Caco-2 (cell line): ENCODE measurements around the gene TYMP. TPM values are rescaled to one million over a fixed set of nuclear protein-coding genes. Genes with fewer than 3 reads are reported as not detected.

Experiments
- BruUV-seq: library from RNA; stranded (reverse); fragments of 400-500 nt; replicated peaks from 2 replicates; lab custom pipeline; 2021; lab: Mats Ljungman, UMichigan
- CTCF ChIA-PET: fragments of 300-600 bp; sonication (Branson Sonifier 250); formaldehyde crosslinking; loops from one replicate; lab custom pipeline; 2022; ENCODE audit warnings: antibody characterized with exemption; lab: Charles Lee
- POLR2A ChIA-PET: fragments of 300-600 bp; sonication (Branson Sonifier 250); formaldehyde crosslinking; loops from one replicate; lab custom pipeline; 2022; ENCODE audit warnings: antibody characterized with exemption; lab: Charles Lee
- DNase-seq, 2 experiments: peaks; one replicate each; pipeline versions ENCODE4 v3.0.0 to v3.0.0-alpha.2; 2020 to 2022
- H3K27me3 ChIP-seq: replicated peaks from 2 replicates; pipeline ENCODE4 v1.6.0; 2011; ENCODE audit warnings: low read length; ENCODE audit not compliant: control insufficient read depth, insufficient read depth
- H3K36me3 ChIP-seq: 2 replicates; pipeline ENCODE4 v1.5.1; 2011; ENCODE audit warnings: low read length; ENCODE audit not compliant: control insufficient read depth, insufficient read depth
- H3K4me1 ChIP-seq: fragments of 250-450 bp; sonication (Bioruptor Pico); 2 replicates; pipeline ENCODE4 v1.5.1; 2020; ENCODE audit warnings: mild to moderate bottlenecking
- H3K4me3 ChIP-seq: 2 replicates; pipeline ENCODE4 v1.5.1; 2011; ENCODE audit warnings: low read depth, mild to moderate bottlenecking, control low read depth, low read length
- H3K9me3 ChIP-seq: fragments of 250-450 bp; sonication (Bioruptor Pico); 2 replicates; pipeline ENCODE4 v1.5.1; 2020; ENCODE audit warnings: mild to moderate bottlenecking, moderate library complexity
- H3K27ac Mint-ChIP-seq: one replicate; pipeline ENCODE4 v1.8.0; 2022; ENCODE audit warnings: mixed read lengths; ENCODE audit not compliant: unreplicated experiment
- H3K27me3 Mint-ChIP-seq: one replicate; pipeline ENCODE4 v1.8.0; 2022; ENCODE audit warnings: mixed read lengths; ENCODE audit not compliant: insufficient read depth, unreplicated experiment
- H3K36me3 Mint-ChIP-seq: one replicate; pipeline ENCODE4 v1.8.0; 2022; ENCODE audit warnings: mild to moderate bottlenecking, mixed read lengths; ENCODE audit not compliant: insufficient read depth, unreplicated experiment
- H3K4me1 Mint-ChIP-seq: one replicate; pipeline ENCODE4 v1.8.0; 2022; ENCODE audit warnings: low read depth, mixed read lengths; ENCODE audit not compliant: unreplicated experiment
- H3K4me3 Mint-ChIP-seq: one replicate; pipeline ENCODE4 v1.8.0; 2022; ENCODE audit warnings: mild to moderate bottlenecking, moderate library complexity, mixed read lengths; ENCODE audit not compliant: unreplicated experiment
- H3K9me3 Mint-ChIP-seq: one replicate; pipeline ENCODE4 v1.8.0; 2022; ENCODE audit warnings: mixed read lengths; ENCODE audit not compliant: unreplicated experiment
- CTCF ChIP-seq, 2 experiments: fragments of 200-600 bp in 1 of 2; IDR thresholded peaks; 1 replicate in 1 of 2; 2 replicates in 1 of 2; pipeline versions ENCODE4 v1.5.1 to v1.8.0; 2011 to 2022; ENCODE audit warnings: antibody characterized with exemption in 1 of 2, control low read depth in 1 of 2, inconsistent platforms in 1 of 2, low read depth in 1 of 2, low read length in 1 of 2, mild to moderate bottlenecking in 1 of 2, moderate library complexity in 1 of 2; ENCODE audit not compliant: insufficient read depth in 1 of 2, severe bottlenecking in 1 of 2, unreplicated experiment in 1 of 2
- intact Hi-C: fragments of 100-400 bp; cut with micrococcal nuclease; formaldehyde crosslinking; loops from one replicate; pipeline ENCODE4 v1.10.0; 2022; ENCODE audit not compliant: unreplicated experiment
- total RNA-seq: library from RNA; stranded (reverse); gene quantifications from 2 replicates; pipeline ENCODE4 v1.2.3, GENCODE V29; 2022

Gene TYMP
- total RNA-seq, 1 experiment from 2014 or later = 3.9 TPM

GRCh38 chr22:50567721-50568252, 38.0 kb upstream of the TYMP start:
- Histone ChIP-seq H3K27me3 (no peaks in the 10 kb centered on the region), H3K4me3 (no peak overlapping the region), H3K36me3 (no peaks in the 10 kb centered on the region), H3K9me3 (no peaks in the 10 kb centered on the region), H3K4me1 (peaks cover 10% of the 10 kb centered on the region; the same call in 1 of the 2 replicates)
- H3K27me3 Mint-ChIP-seq = no peaks in the 10 kb centered on the region
- no peak for TF ChIP-seq CTCF (IDR thresholded peaks at IDR 0.05; ENCODE audit: insufficient read depth in 1 of 2, low read depth in 1 of 2, low read length in 1 of 2, severe bottlenecking in 1 of 2, unreplicated experiment in 1 of 2)
- no peaks in the 10 kb centered on the region for H3K36me3 Mint-ChIP-seq
- DNase-seq = no peak
- BruUV-seq = no TSS peak
- H3K4me3 Mint-ChIP-seq = no peak overlapping the region
- ChIA-PET CTCF (interaction anchor here (2.1 kb wide), 1 partner anchor 53 kb away, joined by 8 read pairs; no protein-coding TSS in a partner anchor), POLR2A (no interaction called here)
- peak overlapping the region; percentile 55 for H3K27ac Mint-ChIP-seq
- peaks cover 7% of the 10 kb centered on the region for H3K4me1 Mint-ChIP-seq
- intact Hi-C loops = no loop called here
- no peaks in the 10 kb centered on the region for H3K9me3 Mint-ChIP-seq

GRCh38 chr22:50564289-50564688, 34.5 kb upstream of the TYMP start:
- H3K4me3 Mint-ChIP-seq = no peak overlapping the region
- no peaks in the 10 kb centered on the region for H3K36me3 Mint-ChIP-seq
- no peaks in the 10 kb centered on the region for H3K36me3 ChIP-seq
- no peaks in the 10 kb centered on the region for H3K9me3 Mint-ChIP-seq
- intact Hi-C loops = no loop called here
- no peak for DNase-seq
- no TSS peak for BruUV-seq
- no peaks in the 10 kb centered on the region for H3K9me3 ChIP-seq
- ChIA-PET POLR2A (interaction anchor here (0.5 to 2.2 kb wide), 2 partner anchors 39 to 321 kb away, joined by 5 to 12 read pairs; partner anchors contain the start of gene SCO2), CTCF (no interaction called here)
- peaks cover 9% of the 10 kb centered on the region; the same call in 1 of the 2 replicates for H3K4me1 ChIP-seq
- no peaks in the 10 kb centered on the region for H3K27me3 ChIP-seq
- no peak overlapping the region for H3K27ac Mint-ChIP-seq
- no peaks in the 10 kb centered on the region for H3K27me3 Mint-ChIP-seq
- TF ChIP-seq CTCF (IDR thresholded peaks at IDR 0.05; ENCODE audit: insufficient read depth in 1 of 2, low read depth in 1 of 2, low read length in 1 of 2, severe bottlenecking in 1 of 2, unreplicated experiment in 1 of 2) = no peak
- peaks cover 14% of the 10 kb centered on the region for H3K4me1 Mint-ChIP-seq
- no peak overlapping the region for H3K4me3 ChIP-seq

- ChIA-PET CTCF (interaction anchor here (0.5 to 1.9 kb wide), 16 partner anchors 16 to 163 kb away, joined by 3 to 43 read pairs (median 7); partner anchors contain the start of genes ARSA, KLHDC7B, LMF2 and NCAPH2), POLR2A (interaction anchor here (0.9 to 2.2 kb wide), 5 partner anchors 19 to 56 kb away, joined by 4 to 12 read pairs (median 5); partner anchors contain the start of genes CHKB, LMF2, NCAPH2 and SCO2)
- no TSS peak for BruUV-seq
- Histone ChIP-seq H3K4me1 (0 out of 2 replicates have a peak, but pooled peaks cover 2% of the 10 kb centered on the region), H3K27me3 (no peaks in the 10 kb centered on the region), H3K36me3 (no peaks in the 10 kb centered on the region), H3K4me3 (peak overlapping the region; percentile 63), H3K9me3 (no peaks in the 10 kb centered on the region)
- Mint-ChIP-seq H3K27me3 (no peaks in the 10 kb centered on the region), H3K9me3 (no peaks in the 10 kb centered on the region), H3K4me3 (peak overlapping the region; percentile 86), H3K4me1 (peaks cover 14% of the 10 kb centered on the region), H3K27ac (peak overlapping the region; percentile 87), H3K36me3 (no peaks in the 10 kb centered on the region)
- intact Hi-C loops = loop anchor here (1.0 to 2.0 kb wide), 2 partner anchors 19 to 31 kb away; partner anchors contain the start of gene CHKB
- DNase-seq = no peak
- TF ChIP-seq CTCF (IDR thresholded peaks at IDR 0.05; ENCODE audit: insufficient read depth in 1 of 2, low read depth in 1 of 2, low read length in 1 of 2, severe bottlenecking in 1 of 2, unreplicated experiment in 1 of 2) = no peak
Measured at GRCh38 chr22:50563413-50564160, 33.8 kb upstream of the TYMP start.
